GM18951 (cell line): ENCODE data around the gene PET100.

Experiments used
- POLR2A ChIP-seq: IDR thresholded peaks from 4 replicates; pipeline ENCODE4 v1.6.1; 2011; ENCODE audit warnings: mild to moderate bottlenecking; ENCODE audit not compliant: insufficient read length, insufficient read depth; ENCODE audit errors: extremely low read depth
- in situ Hi-C: fragments of 300-500 bp; cut with MboI; formaldehyde crosslinking; loops from one replicate; pipeline ENCODE4 v1.12.0; 2022; ENCODE audit warnings: low sequenced_read_pairs, mixed read lengths, inconsistent platforms; ENCODE audit not compliant: unreplicated experiment

The PET100 gene

GRCh38 chr19:7657131-7657751 lies 27.6 kb downstream of the PET100 start:
- in situ Hi-C loops, result no loop called here
- no peak for TF ChIP-seq POLR2A

- in situ Hi-C loops, result no loop called here
These were observed 28.7 kb downstream of the PET100 start for GRCh38 chr19:7658219-7658686.

GRCh38 chr19:7661744-7662538 lies 32.3 kb downstream of the PET100 start:
- TF ChIP-seq POLR2A, result no peak
- in situ Hi-C loops, result no loop called here

More at GRCh38 chr19:7658219-7658686, 28.7 kb downstream of the PET100 start:
- TF ChIP-seq POLR2A, result no peak

- no peak for TF ChIP-seq POLR2A
- in situ Hi-C loops, result no loop called here
These were observed 33.1 kb downstream of the PET100 start for GRCh38 chr19:7662657-7663056.

- in situ Hi-C loops, result no loop called here
- TF ChIP-seq POLR2A, result no peak
These were observed 34.1 kb downstream of the PET100 start for GRCh38 chr19:7663706-7664105.

GRCh38 chr19:7665076-7665475 lies 35.5 kb downstream of the PET100 start:
- no peak for TF ChIP-seq POLR2A
- in situ Hi-C loops, result no loop called here

GRCh38 chr19:7668842-7669241 lies 39.2 kb downstream of the PET100 start, which contains the start of gene RETN:
Gene RETN (plus strand): TSS chr19:7669049. CDS start chr19:7669327, 278 bp downstream.
- no peak for TF ChIP-seq POLR2A

GRCh38 chr19:7669641-7670040 lies 40.0 kb downstream of the PET100 start:
- no peak for TF ChIP-seq POLR2A
- in situ Hi-C loops, result no loop called here

More at GRCh38 chr19:7668842-7669241, 39.2 kb downstream of the PET100 start, which contains the start of gene RETN:
- in situ Hi-C loops, result no loop called here

- in situ Hi-C loops, result no loop called here
- no peak for TF ChIP-seq POLR2A
These were observed 40.7 kb downstream of the PET100 start for GRCh38 chr19:7670150-7670783.

- in situ Hi-C loops, result no loop called here
- TF ChIP-seq POLR2A, result no peak
These were observed 41.2 kb downstream of the PET100 start for GRCh38 chr19:7670790-7671189.

GRCh38 chr19:7672522-7672921 lies 42.9 kb downstream of the PET100 start:
- in situ Hi-C loops, result no loop called here
- no peak for TF ChIP-seq POLR2A

- no peak for TF ChIP-seq POLR2A
- in situ Hi-C loops, result no loop called here
These were observed 44.7 kb downstream of the PET100 start for GRCh38 chr19:7674010-7675005.
